NCI-H1417 treated with DMSO at 0.1 percent for 48 hours (cell line): ENCODE results near the gene MAP4K1.
"Not testable (repeated sequence)": the region's sequence is repeated elsewhere in the genome, so short reads cannot be mapped to it uniquely, and the experiment has no call there.

ENCODE experiments used
- DNase-seq: peaks from one replicate; lab custom pipeline; 2025; lab: John Stamatoyannopoulos, UW

The MAP4K1 gene

DNA sequence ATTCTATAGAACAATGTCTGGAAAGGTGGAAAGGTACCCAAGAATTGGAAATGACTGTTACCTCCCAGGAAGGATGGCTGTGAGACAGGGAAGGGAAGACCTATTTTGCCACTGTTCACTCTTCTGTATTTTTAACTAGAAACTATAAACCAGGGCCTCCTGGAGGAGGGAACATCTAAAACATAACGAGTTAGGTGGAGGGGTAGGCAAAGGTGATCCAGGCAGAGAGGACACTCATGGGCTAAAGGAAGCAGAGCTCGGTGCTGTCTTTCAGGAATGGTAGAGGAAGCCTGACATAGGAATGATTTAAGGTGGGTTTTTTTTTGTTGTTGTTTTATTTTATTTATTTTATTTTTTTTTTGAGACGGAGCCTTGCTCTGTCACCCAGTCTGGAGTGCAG lies 7.1 kb upstream of the MAP4K1 start:
- no peak for DNase-seq

DNA sequence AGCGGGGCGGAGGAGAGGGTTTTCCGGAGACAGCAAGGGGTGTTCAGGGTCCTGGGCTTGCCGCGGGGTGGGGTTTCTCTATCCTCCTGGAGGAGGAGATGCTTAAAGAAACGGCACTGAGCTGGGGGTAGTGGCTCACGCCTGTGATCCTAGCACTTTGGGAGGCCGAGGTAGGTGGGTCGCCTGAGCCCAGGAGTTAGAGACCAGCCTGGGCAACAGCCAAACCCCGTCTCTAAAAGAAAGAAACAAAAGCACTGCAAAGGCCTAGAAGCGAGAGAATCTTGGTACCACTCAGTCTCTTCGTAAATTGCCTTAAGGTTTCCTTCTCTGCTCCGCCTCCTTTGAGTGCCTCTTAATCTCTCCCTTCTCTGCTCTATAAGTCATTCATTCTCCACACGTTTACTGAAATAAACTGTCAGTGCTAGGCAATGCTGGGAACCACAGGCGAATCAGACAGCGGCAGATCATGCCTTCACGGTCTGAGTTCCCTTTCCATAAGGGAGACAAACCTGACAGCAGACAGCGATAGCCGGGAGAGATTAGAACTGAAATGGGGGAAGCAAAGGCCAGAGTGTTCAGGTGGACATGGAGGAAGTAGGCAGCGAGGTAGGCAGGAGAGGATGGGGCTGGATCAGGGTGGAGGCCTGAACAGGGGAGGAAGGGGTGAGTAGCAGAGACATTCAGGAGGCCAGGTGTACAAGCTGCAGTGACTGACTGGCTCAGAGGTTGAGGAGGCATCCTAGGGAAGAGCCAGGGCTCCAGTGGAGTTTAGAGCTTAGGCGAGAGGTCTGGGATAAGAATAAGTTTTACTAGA lies 1.8 kb upstream of the MAP4K1 start:
- DNase-seq = no peak

DNA sequence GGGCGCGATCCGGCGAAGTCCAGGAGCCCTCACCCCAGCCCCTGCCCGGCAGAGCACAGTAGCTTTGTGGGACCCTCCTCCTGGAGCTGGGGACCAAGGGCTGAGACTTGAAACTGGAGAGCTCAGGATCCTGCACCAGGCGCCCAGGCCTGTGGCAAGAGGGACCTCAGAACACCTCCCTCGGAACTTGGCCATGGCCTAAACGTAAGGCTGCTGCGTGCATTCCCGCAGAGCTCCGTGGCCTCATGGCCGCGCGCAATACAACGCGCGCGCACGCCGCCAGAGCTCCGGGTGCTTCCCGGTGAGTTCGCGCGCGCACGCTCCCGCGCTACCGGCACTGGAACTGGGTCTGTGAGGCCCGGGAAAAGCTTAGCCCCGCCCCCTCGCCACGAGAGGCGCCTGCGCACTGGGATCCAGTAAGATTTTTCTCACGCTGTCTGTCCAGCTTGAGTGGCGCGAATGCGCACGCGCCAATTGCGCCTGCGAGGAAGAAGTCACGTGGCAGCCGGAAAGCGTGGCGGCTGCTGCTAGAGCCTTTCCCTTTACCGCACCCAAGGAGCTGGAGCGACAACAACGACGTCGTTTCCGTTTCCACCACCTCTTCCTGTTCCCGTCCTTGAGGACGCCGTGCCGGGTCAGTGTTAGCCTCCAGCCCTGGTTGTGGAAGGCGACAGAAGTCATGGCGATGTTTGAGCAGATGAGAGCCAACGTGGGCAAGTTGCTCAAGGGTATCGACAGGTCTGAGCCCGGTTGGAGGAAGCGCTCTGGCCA lies 1.0 kb upstream of the MAP4K1 start, which contains the start of gene EIF3K:
Gene EIF3K, plus strand, starts transcription at position 599 of the 771 bp plus-strand sequence. Its CDS starts 81 bp downstream, at position 680.
- DNase-seq = peak; percentile 85

DNA sequence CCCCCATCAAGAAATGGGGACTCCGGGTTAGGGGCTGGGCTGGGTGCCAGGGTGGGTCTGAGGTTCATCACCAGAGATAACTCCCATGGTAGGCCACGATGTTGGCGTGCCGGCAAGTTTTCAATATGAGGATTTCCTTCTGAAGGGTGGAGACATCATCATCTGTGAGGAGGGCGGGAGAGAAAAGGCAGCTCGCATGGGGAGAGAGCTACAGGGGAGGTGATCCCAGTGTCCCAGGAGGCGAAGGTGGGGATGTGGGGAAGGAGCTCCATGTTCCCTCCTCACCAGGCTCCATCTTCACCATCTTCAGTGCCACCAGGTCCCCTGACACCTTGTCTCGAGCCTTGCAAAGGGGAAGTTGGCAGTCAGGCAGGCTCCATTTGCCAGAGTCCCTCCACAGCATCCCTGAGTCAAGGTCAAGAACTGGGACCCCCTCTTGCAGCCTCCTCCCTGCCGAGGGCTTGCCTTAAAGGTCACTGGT lies 430 bp downstream of the MAP4K1 start:
- no peak for DNase-seq

DNA sequence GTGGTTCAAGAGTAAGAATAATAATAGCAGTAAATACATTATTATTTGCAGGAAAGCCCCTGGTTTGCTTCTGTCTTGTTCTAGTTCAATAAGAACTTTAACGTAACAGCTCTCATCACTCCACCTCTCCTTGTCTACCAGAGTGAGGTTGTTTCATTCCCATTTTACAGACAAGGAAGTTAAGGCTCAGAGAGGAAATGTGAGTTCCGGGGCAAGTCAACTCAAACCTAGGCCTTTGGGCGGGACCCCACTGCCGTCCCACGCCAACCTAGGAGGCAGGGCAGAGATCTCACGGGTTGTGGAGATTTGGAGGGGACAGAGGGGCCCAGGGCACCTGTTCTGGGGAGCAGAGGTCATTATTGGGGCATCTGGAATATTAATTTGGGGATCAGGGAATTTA lies 1.5 kb downstream of the MAP4K1 start:
- DNase-seq = no peak

DNA sequence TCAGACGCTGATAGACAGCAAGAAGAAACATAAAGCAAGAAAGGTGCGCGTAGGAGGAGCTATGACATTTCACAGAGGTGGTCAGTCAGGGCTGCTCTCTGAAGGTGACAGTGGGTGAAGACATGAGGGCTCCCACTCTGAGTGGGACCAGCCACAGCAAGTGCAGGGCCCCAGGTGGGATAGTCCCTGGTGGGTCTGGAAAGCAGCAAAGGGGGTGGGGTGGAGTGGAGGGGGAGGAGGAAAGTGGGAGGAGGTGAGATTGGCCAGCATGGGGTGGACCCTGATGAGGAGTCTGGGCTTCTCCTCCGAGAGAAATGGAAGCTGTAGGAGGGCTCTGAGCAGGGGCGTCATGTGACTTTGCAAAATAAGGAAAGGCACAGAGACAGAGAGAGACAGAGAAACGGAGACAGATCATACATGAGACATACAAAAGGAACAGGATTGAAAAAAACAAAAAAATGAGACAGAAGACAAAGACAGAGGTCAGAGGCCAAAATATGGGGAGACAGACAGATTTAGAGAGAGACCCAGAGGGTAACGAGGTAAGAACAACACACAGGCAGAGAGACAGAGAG lies 2.7 kb downstream of the MAP4K1 start:
- DNase-seq = no peak

DNA sequence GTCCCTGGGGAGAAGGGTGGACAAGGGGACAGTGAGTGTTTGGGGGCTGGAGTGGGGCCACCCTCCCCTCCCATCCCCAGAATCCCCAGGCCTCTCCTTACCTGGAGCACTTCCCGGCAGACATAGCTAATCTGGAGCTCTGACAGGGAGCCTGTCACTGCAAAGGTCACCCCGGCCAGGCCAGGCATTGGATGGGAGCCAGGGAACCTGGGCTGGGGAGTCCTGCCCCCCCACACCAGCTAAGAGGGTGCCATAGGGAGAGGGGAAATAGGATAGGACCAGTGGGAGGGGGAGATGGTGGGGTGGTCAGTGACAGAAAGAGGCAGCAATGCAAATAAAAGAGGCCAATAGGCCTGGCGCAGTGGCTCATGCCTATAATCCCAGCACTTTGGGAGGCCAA lies 3.5 kb downstream of the MAP4K1 start:
- no peak for DNase-seq

DNA sequence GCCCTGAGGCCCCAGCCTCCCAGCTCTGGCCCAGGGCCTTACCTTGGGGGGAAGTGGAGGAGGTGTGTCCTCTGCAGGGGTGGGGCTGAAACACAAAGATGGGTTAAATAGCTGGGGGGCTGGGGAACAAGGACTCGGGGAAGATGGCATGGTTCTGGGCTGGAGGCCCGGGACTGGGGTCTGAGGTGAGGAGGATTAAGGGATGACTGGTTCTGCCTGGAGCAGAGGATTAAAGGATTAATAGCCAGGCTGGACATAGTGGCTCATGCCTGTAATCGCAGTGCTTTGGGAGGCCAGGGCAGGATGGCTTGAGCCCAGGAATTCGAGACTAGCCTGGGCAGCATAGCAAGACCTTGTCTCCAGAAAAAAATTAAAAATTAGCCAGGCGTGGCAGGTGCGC lies 11.6 kb downstream of the MAP4K1 start:
- no peak for DNase-seq

DNA sequence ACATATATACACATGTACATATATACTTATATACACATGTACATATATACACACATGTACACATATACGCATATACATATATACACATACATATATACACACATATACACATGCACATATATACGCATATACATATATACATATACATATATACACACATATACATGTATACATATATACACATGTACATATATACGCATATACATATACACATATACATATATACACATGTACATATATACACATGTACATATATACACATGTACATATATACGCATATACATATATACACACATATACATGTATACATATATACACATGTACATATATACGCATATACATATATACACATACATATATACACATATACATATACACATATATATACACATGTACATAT lies 14.9 kb downstream of the MAP4K1 start:
- not testable (repeated sequence) for DNase-seq

DNA sequence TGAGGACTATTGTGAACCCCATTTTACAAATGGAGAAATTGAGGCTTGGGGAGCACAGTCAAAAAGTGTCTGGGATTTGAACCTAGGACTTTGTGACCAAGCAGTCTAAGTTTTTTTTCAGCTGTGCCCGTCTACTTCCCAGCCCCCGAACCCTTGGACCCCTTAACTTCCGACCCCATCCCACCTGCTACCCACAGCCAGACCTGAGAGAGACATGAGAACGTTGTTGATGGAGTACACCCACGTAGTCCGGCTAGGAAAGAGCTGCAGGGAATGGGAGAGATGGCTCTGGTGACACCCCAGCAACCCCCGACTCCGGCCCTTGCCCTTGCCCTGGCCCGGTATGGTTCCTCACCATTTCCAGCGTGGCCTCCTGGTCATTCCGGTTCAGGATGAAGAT lies 18.0 kb downstream of the MAP4K1 start:
- DNase-seq = no peak

DNA sequence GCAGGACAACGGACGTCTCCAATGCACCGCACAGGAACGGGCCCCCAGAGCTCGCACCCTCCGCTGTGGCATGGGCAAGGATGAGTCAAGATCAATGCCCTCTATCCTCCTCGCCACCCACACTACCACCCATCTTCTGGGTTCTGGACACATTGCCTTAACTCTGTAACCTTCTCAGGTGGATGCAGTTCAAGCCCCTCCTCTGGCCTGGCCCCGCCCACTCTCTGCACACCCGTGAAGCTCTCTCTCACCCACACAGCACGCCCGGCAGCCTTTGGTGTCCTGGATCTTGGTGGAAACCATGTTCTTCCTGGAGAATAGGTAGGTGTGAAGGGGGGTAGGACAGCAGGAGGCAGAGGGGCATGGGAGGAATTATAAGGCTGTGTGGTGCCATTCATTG lies 20.7 kb downstream of the MAP4K1 start:
- DNase-seq = no peak

DNA sequence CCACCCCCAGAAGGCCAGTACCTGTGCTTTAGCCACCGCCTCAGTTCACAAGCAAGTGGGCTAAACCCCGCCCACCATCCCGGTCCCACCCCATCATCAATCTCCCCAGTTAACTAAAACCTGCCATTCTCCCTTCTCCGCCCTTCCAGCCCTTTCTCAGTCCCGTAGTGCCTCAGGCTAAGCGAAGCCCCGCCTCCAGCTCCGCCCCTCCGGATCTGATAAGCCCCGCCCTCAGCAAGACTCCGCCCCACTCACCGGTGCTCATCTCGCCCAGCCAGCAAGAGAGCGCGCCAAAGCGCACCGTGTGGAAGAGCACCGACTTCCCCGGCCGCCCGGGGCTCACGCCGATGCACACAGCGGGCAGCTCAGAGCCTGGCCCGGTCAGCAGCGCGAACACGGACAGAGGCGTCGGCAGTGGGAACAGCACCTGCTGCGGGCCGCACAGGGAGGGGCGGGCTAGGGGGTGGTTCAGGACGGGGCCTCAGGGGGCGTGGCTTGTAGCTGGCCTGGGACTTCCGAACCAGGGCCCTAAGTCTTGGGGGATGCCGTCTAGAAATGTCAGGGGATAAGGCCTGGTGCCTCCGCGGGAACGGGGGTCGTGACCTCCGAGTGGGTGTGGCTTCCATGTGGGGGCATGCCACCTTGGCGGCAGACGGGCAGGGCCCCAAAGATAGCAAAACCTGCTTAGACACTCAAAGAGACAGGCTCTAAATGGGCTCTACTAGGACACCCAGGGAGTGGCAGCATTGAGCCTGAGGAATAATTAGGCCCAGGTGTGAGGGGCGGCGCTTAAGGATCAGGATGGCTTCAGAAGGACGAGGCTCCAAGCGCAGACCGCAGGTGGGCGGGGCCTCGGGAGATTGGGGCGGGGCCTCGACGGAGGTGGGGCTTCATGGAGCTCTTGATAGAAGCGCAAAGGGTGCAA lies 21.4 kb downstream of the MAP4K1 start:
- DNase-seq = peak; percentile 53

DNA sequence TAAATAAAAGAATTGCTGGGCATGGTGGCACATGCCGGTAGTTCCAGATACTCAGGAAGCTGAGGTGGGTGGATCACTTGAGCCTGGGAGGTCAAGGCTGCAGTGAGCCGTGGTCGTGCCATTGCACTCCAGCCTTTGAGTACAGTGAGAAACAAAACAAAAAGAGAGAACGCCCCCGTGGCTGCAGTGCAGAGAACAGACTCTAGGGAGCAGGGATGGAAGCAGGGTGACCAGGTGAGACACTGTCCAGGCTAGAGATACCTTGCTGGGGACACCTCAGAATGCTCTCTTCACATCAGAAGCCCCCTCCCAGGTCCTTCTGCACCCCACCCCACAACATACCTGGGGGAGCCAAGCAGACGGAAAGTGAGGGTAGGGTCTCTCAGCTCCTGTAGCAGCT lies 24.8 kb downstream of the MAP4K1 start:
- DNase-seq = no peak

DNA sequence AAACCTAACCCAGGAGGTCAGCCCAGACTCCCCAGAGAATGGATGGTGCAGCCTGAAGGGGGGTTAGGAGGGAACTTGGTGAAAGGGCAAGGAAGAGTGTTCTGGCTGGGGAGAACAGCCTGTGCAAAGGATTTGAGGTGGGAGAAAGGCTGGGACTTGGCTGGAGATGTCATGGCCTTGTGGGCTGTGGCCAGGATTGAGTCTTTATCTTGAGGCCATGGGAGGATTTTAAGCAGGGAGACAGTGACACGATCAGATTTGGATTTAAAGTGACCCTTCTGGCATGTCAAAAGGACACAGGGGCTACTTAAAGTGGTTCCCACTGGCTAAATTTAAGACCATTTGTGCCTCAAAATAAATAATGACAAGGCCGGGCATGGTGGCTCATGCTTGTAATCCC lies 29.7 kb downstream of the MAP4K1 start:
- DNase-seq = no peak

DNA sequence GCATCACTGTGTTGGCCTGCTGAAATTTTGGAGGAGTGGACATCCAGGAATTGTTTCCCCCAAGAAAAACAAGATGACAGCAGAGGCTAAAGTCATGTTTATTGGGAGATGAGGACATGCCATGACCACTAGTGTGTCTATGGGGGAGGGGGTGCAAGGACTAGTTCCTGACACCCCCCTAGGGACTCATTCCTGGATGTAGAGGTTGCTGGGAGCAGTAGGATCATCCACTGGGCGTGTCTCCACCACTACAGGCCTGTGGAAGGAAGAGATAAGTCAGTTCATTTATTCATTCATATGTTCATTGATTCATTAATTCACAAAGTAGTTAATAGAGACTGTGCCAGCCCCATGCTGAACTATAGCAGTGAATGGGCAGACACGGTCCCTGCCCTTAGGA lies 30.2 kb downstream of the MAP4K1 start:
- no peak for DNase-seq

DNA sequence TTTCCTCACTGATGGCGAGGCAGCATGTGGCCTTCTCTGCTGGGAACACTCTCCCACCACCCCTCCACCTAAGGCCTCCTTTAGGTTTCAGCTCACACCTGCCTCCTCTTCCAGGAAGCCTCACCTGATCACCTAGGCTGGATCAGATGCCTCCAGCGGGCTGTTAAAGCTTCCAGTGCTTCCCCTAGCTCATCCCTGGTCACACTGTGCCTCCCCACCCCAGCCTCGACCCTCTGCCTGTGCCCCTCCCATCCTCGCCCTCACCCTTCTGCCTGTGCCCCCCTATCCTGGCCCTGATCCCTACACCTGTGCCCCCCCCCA lies 33.8 kb downstream of the MAP4K1 start:
- DNase-seq = no peak

DNA sequence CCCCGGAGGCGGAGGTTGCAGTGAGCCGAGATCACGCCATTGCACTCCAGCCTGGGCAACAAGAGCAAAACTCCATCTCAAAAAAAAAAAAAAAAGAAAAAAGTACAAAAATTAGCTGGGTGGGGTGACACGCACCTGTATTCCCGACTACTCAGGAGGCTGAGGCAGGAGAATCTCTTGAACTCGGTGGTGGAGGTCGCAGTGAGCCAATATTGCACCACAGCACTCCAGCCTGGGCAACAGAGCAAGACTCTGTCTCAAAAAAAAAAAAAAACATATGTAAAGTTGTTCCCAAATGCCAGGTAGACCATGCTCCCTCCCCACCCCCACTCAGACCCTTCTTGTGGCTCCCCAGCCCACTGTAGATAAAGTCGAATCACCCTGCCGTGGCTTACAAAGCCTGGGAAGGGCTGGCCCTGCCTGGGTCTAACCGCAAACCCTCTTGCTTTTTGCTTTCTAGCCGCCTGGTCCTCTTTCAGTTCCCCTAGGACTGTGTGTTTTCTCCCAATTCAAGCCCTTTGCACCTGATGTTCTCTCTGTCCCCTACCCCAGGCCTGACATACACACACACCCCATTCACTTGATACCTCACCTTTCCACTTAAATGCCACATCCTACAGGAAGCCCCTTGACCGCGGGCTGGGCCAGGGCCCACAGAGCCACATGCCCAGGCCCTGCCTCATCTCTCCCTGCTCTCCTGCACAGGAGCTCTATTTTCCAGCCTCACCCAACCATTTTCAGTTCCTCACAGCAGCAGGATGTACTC lies 34.4 kb downstream of the MAP4K1 start:
- DNase-seq = no peak

DNA sequence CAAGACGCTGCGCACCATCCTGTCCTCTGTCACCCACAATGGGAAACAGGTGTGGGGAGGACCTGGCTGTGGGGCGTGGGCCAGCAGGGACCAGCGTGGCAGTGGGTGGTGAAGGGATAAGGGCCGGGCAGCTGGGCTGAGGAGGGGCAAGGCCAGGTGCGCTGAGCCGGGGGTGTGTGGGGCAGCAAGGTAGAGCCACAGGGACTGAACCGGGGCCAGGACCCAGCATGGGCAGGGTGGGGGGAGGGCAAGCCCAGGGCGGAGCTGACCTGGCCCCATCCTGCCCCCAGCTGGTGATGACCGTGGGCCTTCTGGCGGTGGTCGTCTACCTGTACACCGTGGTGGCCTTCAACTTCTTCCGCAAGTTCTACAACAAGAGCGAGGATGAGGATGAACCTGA lies 37.7 kb downstream of the MAP4K1 start:
- DNase-seq = no peak

DNA sequence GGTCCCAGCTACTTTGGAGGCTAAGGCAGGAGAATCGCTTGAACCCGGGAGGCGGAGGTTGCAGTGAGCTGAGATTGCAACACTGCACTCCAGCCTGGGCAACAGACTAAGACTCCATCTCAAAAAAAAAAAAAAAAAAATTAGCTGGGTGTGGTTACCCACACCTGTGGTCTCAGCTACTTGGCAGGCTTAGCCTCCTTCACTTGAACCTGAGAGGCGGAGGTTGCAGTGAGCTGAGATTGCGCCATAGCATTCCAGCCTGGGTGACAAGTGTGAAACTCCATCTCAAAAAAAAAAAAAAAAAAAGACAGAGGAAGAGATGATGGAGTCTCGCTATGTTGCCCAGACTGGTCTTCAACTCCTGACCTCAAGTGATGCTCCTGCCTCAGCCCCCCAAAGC lies 38.4 kb downstream of the MAP4K1 start:
- not testable (repeated sequence) for DNase-seq

DNA sequence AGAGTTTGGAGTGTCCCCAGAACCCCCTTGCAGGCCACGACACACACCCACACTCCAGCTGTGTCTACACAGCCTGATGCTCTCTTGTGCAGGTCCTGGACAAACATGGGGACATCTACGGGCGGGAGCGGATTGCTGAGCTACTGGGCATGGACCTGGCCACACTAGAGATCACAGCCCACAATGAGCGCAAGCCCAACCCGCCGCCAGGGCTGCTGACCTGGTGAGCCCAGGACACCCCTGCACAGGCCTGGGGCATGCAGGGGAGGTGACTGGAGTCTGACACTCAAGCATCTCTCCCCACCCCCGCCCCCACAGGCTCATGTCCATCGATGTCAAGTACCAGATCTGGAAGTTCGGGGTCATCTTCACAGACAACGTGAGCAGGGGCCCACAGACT lies 39.9 kb downstream of the MAP4K1 start:
- no peak for DNase-seq

DNA sequence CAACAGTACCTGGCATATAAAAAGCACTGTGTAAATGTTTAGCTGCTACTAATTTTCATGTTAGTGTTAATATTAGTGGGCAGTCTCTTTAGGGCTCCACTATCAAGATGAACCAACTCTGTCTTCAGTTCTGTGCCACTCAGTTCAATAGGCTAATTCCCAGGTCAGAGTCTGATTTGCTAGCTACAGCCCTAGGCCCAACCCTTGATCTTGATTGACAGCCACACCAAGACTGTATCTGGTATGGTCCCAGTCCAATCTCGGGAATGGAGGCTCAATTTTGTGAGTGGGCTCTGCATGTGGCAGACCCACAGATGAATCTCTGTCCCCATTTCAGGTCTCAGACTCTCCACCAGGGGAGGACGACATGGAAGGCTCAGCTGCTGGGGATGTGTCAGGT lies 46.1 kb downstream of the MAP4K1 start:
- DNase-seq = no peak
